Gastroesophageal sphincter (tissue), 4 donors: Measurements from ENCODE around the gene SMIM22. TPM values are rescaled to one million over a fixed set of nuclear protein-coding genes. Genes with fewer than 3 reads are reported as not detected.
A peak's percentile ranks its signal among the peaks of the same experiment; 100 is the strongest.

Experiments
- ATAC-seq: fragments of 150-250 bp; one replicate; pipeline ENCODE4 v1.9.1; 2016; ENCODE audit warnings: mild to moderate bottlenecking, moderate library complexity
- H3K27ac ChIP-seq, 4 donors: fragments of 200-600 bp; sonication (generic) in 3 of 4; 1 replicate in 3 of 4; 2 replicates in 1 of 4; pipeline ENCODE4 v1.5.1; 2016 to 2019
- H3K27me3 ChIP-seq: fragments of 200-600 bp; sonication (generic); one replicate; pipeline ENCODE4 v1.5.1; 2019
- H3K36me3 ChIP-seq, 2 donors: fragments of 200-600 bp; sonication (generic); one replicate each; pipeline ENCODE4 v1.5.1; 2019; ENCODE audit warnings: control low read depth in 1 of 2
- H3K4me1 ChIP-seq, 3 donors: fragments of 200-600 bp; sonication (generic); 1 replicate in 2 of 3; 2 replicates in 1 of 3; pipeline ENCODE4 v1.5.1; 2016 to 2019; ENCODE audit warnings: control low read depth in 2 of 3
- H3K4me3 ChIP-seq, 2 donors: fragments of 200-600 bp; sonication (generic); one replicate each; pipeline ENCODE4 v1.5.1; 2019; ENCODE audit warnings: mild to moderate bottlenecking in 1 of 2, moderate library complexity in 1 of 2
- H3K9me3 ChIP-seq, 3 donors: fragments of 200-600 bp; sonication (generic); one replicate each; pipeline ENCODE4 v1.5.1; 2017 to 2019; ENCODE audit warnings: control low read depth in 2 of 3
- EP300 ChIP-seq: sonication (generic); formaldehyde crosslinking; IDR thresholded peaks from one replicate; pipeline ENCODE4 v1.6.1; 2017; ENCODE audit warnings: antibody characterized with exemption, mild to moderate bottlenecking
- POLR2A ChIP-seq, 2 donors: fragments of 450-650 bp; IDR thresholded peaks; one replicate each; pipeline ENCODE4 v1.6.1; 2017; ENCODE audit warnings: antibody characterized with exemption in 2 of 2, mild to moderate bottlenecking in 2 of 2, moderate library complexity in 1 of 2
- POLR2AphosphoS5 ChIP-seq: sonication (generic); formaldehyde crosslinking; IDR thresholded peaks from one replicate; pipeline ENCODE4 v1.6.1; 2017; ENCODE audit warnings: antibody characterized with exemption
- WGBS, 2 donors: methylation state at CpG; one replicate each; pipeline ENCODE4 v1.1.5; 2018; ENCODE audit warnings: low coverage in 1 of 2; 5-methylcytosine and 5-hydroxymethylcytosine counted together
- total RNA-seq, 4 donors: library from RNA; depleted of rRNA; stranded (reverse); fragments of >200 nt; gene quantifications; one replicate each; pipeline ENCODE4 v1.1.0, GENCODE V29; 2016
- TF ChIP-seq, protein P1 (sequence below), 4 experiments: fragments of 200-600 bp in 2 of 4; fragments of 450-650 bp in 2 of 4; sonication (generic) in 1 of 4; IDR thresholded peaks; one replicate each; pipeline ENCODE4 v1.5.1; 2017 to 2019; ENCODE audit warnings: antibody characterized with exemption in 4 of 4, mild to moderate bottlenecking in 2 of 4, moderate library complexity in 2 of 4

Gene SMIM22
- total RNA-seq, 4 donors from 2014 or later: not detected

DNA sequence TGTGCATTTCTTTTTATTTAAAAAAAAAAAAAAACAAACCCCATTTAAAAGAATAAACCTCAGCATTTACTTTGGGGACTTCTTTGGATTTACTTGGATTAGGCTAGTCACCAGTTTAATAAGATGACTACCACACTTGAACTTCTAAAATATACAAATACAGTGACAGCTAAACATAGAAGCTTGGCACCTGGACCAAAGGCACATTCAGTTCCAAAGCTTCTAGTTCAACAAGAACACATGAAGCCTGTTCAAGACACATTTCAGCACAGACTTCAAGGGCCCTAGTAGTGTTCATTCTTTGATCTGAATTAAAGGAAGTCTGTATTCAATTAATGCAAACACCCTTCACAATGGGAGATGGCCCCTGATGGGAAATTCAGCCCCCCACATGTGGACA, 18.9 kb downstream of the SMIM22 start:
- TF ChIP-seq EP300 (no peak), POLR2AphosphoS5 (peak; percentile 95), POLR2A (IDR thresholded peaks at IDR 0.05) (no peak)
- TF ChIP-seq, protein P1, sequence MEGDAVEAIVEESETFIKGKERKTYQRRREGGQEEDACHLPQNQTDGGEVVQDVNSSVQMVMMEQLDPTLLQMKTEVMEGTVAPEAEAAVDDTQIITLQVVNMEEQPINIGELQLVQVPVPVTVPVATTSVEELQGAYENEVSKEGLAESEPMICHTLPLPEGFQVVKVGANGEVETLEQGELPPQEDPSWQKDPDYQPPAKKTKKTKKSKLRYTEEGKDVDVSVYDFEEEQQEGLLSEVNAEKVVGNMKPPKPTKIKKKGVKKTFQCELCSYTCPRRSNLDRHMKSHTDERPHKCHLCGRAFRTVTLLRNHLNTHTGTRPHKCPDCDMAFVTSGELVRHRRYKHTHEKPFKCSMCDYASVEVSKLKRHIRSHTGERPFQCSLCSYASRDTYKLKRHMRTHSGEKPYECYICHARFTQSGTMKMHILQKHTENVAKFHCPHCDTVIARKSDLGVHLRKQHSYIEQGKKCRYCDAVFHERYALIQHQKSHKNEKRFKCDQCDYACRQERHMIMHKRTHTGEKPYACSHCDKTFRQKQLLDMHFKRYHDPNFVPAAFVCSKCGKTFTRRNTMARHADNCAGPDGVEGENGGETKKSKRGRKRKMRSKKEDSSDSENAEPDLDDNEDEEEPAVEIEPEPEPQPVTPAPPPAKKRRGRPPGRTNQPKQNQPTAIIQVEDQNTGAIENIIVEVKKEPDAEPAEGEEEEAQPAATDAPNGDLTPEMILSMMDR (IDR thresholded peaks at IDR 0.05): no peak
- H3K27me3 ChIP-seq: no peaks in the 10 kb centered on the region
- H3K9me3 ChIP-seq: no peaks in the 10 kb centered on the region
- H3K4me3 ChIP-seq: no peak overlapping the region
- peaks cover 6 to 38% (median 9%) of the 10 kb centered on the region in 3 donors for H3K4me1 ChIP-seq
- ATAC-seq: peak; percentile 85
- H3K36me3 ChIP-seq: peaks cover 0 to 99% of the 10 kb centered on the region in 2 donors
- H3K27ac ChIP-seq: peak overlapping the region; percentile 78 to 89 (median 84)

DNA sequence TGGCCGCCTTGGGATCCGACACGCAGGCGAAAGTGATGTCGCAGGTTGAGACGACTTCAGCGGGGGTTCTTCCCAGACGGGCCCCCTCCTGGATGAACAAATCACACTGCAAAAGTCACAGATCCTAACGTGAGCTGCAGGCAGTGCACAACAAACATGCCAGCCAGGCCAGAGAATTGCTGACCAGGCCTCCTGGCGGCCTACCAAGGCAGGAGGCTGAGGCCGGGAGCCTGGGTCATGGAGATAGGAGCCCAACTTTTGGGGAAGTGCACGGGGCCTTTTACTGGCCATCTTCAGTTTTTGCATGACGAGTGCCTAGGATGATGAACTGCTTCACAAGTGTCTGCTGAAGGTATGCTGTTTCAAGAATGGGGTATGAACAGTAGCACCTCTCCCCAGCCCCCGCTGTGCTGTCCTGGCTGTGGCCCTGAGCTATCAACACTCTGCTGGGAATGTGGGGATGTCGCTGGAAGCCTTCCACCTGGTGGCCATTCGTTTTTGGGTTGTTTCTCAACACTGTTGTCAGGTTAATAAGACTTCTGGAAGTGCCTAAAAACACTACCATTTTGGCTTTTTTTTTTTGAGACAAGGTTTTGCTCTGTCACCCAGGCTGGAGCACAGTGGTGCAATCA, 19.5 kb downstream of the SMIM22 start:
- H3K4me1 ChIP-seq: peaks cover 6 to 38% (median 9%) of the 10 kb centered on the region in 3 donors
- 48 to 51% methylated on average over 3 to 4 of the region's 16 CpGs for WGBS, 2 donors
- TF ChIP-seq POLR2A (IDR thresholded peaks at IDR 0.05): no peak
- TF ChIP-seq POLR2AphosphoS5: no peak
- TF ChIP-seq EP300: no peak
- TF ChIP-seq, protein P1 (IDR thresholded peaks at IDR 0.05): peak in 2 of 4 experiments; percentile 7 to 31
- H3K27ac ChIP-seq: peak overlapping the region; percentile 75 to 89 (median 84)
- no peaks in the 10 kb centered on the region for H3K27me3 ChIP-seq
- peak; percentile 51 for ATAC-seq
- peaks cover 0 to 99% of the 10 kb centered on the region in 2 donors for H3K36me3 ChIP-seq
- no peak overlapping the region for H3K4me3 ChIP-seq
- no peaks in the 10 kb centered on the region for H3K9me3 ChIP-seq

DNA sequence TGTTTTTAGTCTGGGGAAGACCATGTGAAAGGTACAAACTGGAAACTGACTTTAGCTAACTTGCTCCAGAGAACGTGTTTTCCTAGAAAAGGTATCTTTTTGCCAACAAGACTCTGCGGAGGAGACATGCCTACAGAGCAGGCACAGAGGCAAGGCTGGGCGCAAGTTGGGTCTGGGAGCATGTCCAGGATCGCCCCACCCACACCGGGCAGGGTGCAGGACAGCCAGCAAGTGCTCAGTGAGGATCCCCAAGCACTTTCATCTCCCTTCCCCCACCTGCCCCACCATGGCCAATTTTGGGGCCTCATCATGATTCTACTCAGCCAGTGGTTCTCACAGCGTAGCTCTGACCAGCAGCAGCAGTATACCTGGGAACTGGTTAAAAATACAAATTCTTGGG, 25.5 kb downstream of the SMIM22 start:
- Histone ChIP-seq H3K9me3 (no peaks in the 10 kb centered on the region), H3K27ac (no peak overlapping the region), H3K36me3 (peaks cover 0 to 100% of the 10 kb centered on the region in 2 donors), H3K4me3 (no peak overlapping the region), H3K4me1 (peaks cover 0 to 3% (median 0%) of the 10 kb centered on the region in 3 donors), H3K27me3 (no peaks in the 10 kb centered on the region)
- ATAC-seq: no peak
- TF ChIP-seq POLR2AphosphoS5: no peak
- no peak for TF ChIP-seq POLR2A (IDR thresholded peaks at IDR 0.05)
- TF ChIP-seq, protein P1 (IDR thresholded peaks at IDR 0.05): no peak
- TF ChIP-seq EP300: no peak
- 86 to 89% methylated on average over 3 to 5 of the region's 6 CpGs for WGBS, 2 donors

DNA sequence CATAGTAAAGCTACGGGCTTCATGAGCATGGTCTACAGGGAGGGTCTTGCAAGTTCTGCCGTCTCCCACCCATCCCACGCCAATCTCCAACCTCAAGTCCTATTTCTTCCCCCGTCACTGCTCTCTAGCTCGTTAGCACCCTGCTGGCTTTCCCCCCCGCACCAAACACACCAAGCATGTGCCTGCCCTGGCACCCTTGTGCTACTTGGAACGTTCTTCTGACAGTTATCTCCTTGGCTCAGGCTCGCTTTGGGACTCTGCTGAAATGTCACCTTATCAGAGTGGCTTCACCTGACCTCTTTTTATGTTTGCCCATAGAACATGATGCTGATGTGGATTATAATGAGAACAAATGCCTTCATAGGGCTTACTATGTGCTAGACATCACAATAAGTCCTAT, 30.0 kb downstream of the SMIM22 start:
- TF ChIP-seq POLR2AphosphoS5 (no peak), POLR2A (IDR thresholded peaks at IDR 0.05) (no peak), EP300 (no peak)
- TF ChIP-seq, protein P1 (IDR thresholded peaks at IDR 0.05): no peak
- Histone ChIP-seq H3K4me3 (no peak overlapping the region), H3K4me1 (peaks cover 0 to 13% (median 0%) of the 10 kb centered on the region in 3 donors), H3K27ac (no peak overlapping the region), H3K36me3 (peaks cover 0 to 100% of the 10 kb centered on the region in 2 donors), H3K27me3 (no peaks in the 10 kb centered on the region), H3K9me3 (no peaks in the 10 kb centered on the region)
- WGBS, 2 donors: 57 to 93% methylated on average over 3 to 8 of the region's 8 CpGs
- no peak for ATAC-seq

DNA sequence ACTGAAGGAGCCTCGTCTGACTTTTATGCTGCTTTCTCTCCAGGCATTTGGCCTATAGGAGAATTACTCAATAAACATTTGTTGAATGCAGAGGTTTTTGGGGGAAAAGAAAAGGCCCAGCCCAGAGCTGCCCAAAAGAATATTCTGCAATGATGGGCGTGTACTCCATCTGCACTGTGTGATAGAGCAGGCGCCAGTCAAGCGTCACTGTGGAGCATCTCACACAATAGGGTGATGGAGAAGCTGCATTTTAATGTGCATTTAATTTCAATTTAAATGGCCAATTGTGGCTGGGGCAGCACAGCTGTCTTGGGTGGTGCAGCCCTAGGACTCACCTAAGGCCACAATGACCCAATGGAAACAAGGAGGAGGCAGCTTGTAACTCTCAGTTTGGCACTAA, 31.4 kb downstream of the SMIM22 start:
- WGBS, 2 donors: 92 to 100% methylated on average over 1 to 2 of the region's 4 CpGs
- H3K4me3 ChIP-seq: no peak overlapping the region
- no peaks in the 10 kb centered on the region for H3K9me3 ChIP-seq
- TF ChIP-seq, protein P1 (IDR thresholded peaks at IDR 0.05): no peak
- TF ChIP-seq POLR2A (IDR thresholded peaks at IDR 0.05) (no peak), POLR2AphosphoS5 (no peak), EP300 (no peak)
- peaks cover 0 to 13% (median 0%) of the 10 kb centered on the region in 3 donors for H3K4me1 ChIP-seq
- H3K36me3 ChIP-seq: peaks cover 0 to 100% of the 10 kb centered on the region in 2 donors
- H3K27me3 ChIP-seq: no peaks in the 10 kb centered on the region
- H3K27ac ChIP-seq: peak overlapping the region in 2 of 4 donors; percentile 32 to 41
- ATAC-seq: no peak
